IPS DF 6.9 (cell line): ENCODE data around the gene HIPK2.
A peak's percentile ranks its signal among the peaks of the same experiment; 100 is the strongest.

ENCODE experiments used
- DNase-seq: peaks from one replicate; pipeline ENCODE4 v3.0.0-alpha.2; 2013; ENCODE audit warnings: low read depth, low spot score
- H3K27ac ChIP-seq: one replicate; pipeline ENCODE4 v1.5.1; 2013; ENCODE audit warnings: low read length, control low read depth
- H3K27me3 ChIP-seq: 2 replicates; pipeline ENCODE4 v1.6.1; 2013; ENCODE audit warnings: mild to moderate bottlenecking, low read length; ENCODE audit not compliant: control insufficient read depth, insufficient read depth
- H3K36me3 ChIP-seq: 2 replicates; pipeline ENCODE4 v1.6.1; 2013; ENCODE audit warnings: low read length; ENCODE audit not compliant: control insufficient read depth, insufficient read depth
- H3K4me1 ChIP-seq: 2 replicates; pipeline ENCODE4 v1.6.1; 2013; ENCODE audit warnings: low read length; ENCODE audit not compliant: control insufficient read depth, insufficient read depth
- H3K4me3 ChIP-seq: 2 replicates; pipeline ENCODE4 v1.5.1; 2013; ENCODE audit warnings: mild to moderate bottlenecking, low read length
- H3K9me3 ChIP-seq: 2 replicates; pipeline ENCODE4 v1.6.1; 2013; ENCODE audit warnings: low read length, inconsistent platforms; ENCODE audit not compliant: control insufficient read depth, insufficient read depth
- WGBS: extraction: QIAGEN DNeasy Blood & Tissue Kit; methylation state at CpG from one replicate; pipeline ENCODE4 v1.1.7; 2013; ENCODE audit warnings: mixed read lengths, missing lambda C conversion rate; ENCODE audit not compliant: insufficient read length, insufficient coverage; 5-methylcytosine and 5-hydroxymethylcytosine counted together

The HIPK2 gene

GRCh38 chr7:139777948-139778841 lies at the start of gene HIPK2:
HIPK2 (minus strand) TSS chr7:139777998; CDS start chr7:139777623, 375 bp downstream.
- H3K4me3 ChIP-seq = peak within 1 kb of the TSS; percentile 98
- peaks cover 11% of the 10 kb centered on the region for H3K27me3 ChIP-seq
- H3K9me3 ChIP-seq = no peaks in the 10 kb centered on the region
- DNase-seq = no peak
- no peaks in the 10 kb centered on the region for H3K4me1 ChIP-seq
- no peak within 1 kb of the TSS for H3K27ac ChIP-seq
- no peaks in the 10 kb centered on the region for H3K36me3 ChIP-seq
- no CpG with 5 or more reads among the region's 96 CpGs for WGBS

- Histone ChIP-seq H3K27ac (no peak overlapping the region), H3K27me3 (no peaks in the 10 kb centered on the region), H3K9me3 (no peaks in the 10 kb centered on the region), H3K4me3 (no peak overlapping the region), H3K4me1 (no peaks in the 10 kb centered on the region), H3K36me3 (no peaks in the 10 kb centered on the region)
- DNase-seq = no peak
Measured at GRCh38 chr7:139827042-139827441, 49.2 kb upstream of the HIPK2 start.

GRCh38 chr7:139825666-139826290 lies 48.0 kb upstream of the HIPK2 start:
- no peak overlapping the region for H3K4me3 ChIP-seq
- H3K27me3 ChIP-seq = no peaks in the 10 kb centered on the region
- no peaks in the 10 kb centered on the region for H3K4me1 ChIP-seq
- no CpG with 5 or more reads among the region's 9 CpGs for WGBS
- DNase-seq = no peak
- H3K9me3 ChIP-seq = no peaks in the 10 kb centered on the region
- H3K27ac ChIP-seq = no peak overlapping the region
- H3K36me3 ChIP-seq = no peaks in the 10 kb centered on the region

- Histone ChIP-seq H3K4me3 (no peak overlapping the region), H3K9me3 (no peaks in the 10 kb centered on the region)
- WGBS = no CpG with 5 or more reads among the region's 8 CpGs
Measured at GRCh38 chr7:139823959-139824521, 46.2 kb upstream of the HIPK2 start.

GRCh38 chr7:139822855-139823254 lies 45.1 kb upstream of the HIPK2 start:
- Histone ChIP-seq H3K4me3 (no peak overlapping the region), H3K27ac (no peak overlapping the region), H3K9me3 (no peaks in the 10 kb centered on the region), H3K36me3 (no peaks in the 10 kb centered on the region), H3K27me3 (no peaks in the 10 kb centered on the region), H3K4me1 (no peaks in the 10 kb centered on the region)
- DNase-seq = no peak
- no CpG with 5 or more reads among the region's 9 CpGs for WGBS

More at GRCh38 chr7:139823959-139824521, 46.2 kb upstream of the HIPK2 start:
- Histone ChIP-seq H3K27ac (no peak overlapping the region), H3K36me3 (no peaks in the 10 kb centered on the region), H3K27me3 (no peaks in the 10 kb centered on the region), H3K4me1 (no peaks in the 10 kb centered on the region)
- DNase-seq = no peak

- WGBS = no CpG with 5 or more reads among the region's 14 CpGs
- Histone ChIP-seq H3K4me3 (no peak overlapping the region), H3K9me3 (no peaks in the 10 kb centered on the region), H3K36me3 (no peaks in the 10 kb centered on the region), H3K4me1 (no peaks in the 10 kb centered on the region), H3K27ac (no peak overlapping the region), H3K27me3 (no peaks in the 10 kb centered on the region)
- no peak for DNase-seq
Measured at GRCh38 chr7:139821349-139822105, 43.7 kb upstream of the HIPK2 start.

- Histone ChIP-seq H3K27me3 (no peaks in the 10 kb centered on the region), H3K36me3 (no peaks in the 10 kb centered on the region), H3K4me3 (no peak overlapping the region), H3K27ac (no peak overlapping the region), H3K4me1 (no peaks in the 10 kb centered on the region), H3K9me3 (no peaks in the 10 kb centered on the region)
- no CpG with 5 or more reads among the region's 4 CpGs for WGBS
- no peak for DNase-seq
Measured at GRCh38 chr7:139820089-139820488, 42.3 kb upstream of the HIPK2 start.

- Histone ChIP-seq H3K9me3 (no peaks in the 10 kb centered on the region), H3K27ac (no peak overlapping the region), H3K4me1 (no peaks in the 10 kb centered on the region), H3K27me3 (no peaks in the 10 kb centered on the region), H3K4me3 (no peak overlapping the region), H3K36me3 (no peaks in the 10 kb centered on the region)
- WGBS = no CpG with 5 or more reads among the region's 10 CpGs
- DNase-seq = no peak
Measured at GRCh38 chr7:139817249-139817648, 39.5 kb upstream of the HIPK2 start.

GRCh38 chr7:139813689-139814088 lies 35.9 kb upstream of the HIPK2 start:
- WGBS = no CpG with 5 or more reads among the region's 2 CpGs
- H3K4me3 ChIP-seq = no peak overlapping the region

GRCh38 chr7:139813151-139813550 lies 35.4 kb upstream of the HIPK2 start:
- WGBS = no CpG with 5 or more reads among the region's 6 CpGs
- no peak for DNase-seq
- H3K27me3 ChIP-seq = no peaks in the 10 kb centered on the region
- H3K36me3 ChIP-seq = no peaks in the 10 kb centered on the region
- no peak overlapping the region for H3K27ac ChIP-seq
- no peak overlapping the region for H3K4me3 ChIP-seq
- no peaks in the 10 kb centered on the region for H3K9me3 ChIP-seq
- H3K4me1 ChIP-seq = no peaks in the 10 kb centered on the region

More at GRCh38 chr7:139813689-139814088, 35.9 kb upstream of the HIPK2 start:
- H3K36me3 ChIP-seq = no peaks in the 10 kb centered on the region
- DNase-seq = no peak
- H3K27me3 ChIP-seq = no peaks in the 10 kb centered on the region
- no peak overlapping the region for H3K27ac ChIP-seq
- H3K4me1 ChIP-seq = no peaks in the 10 kb centered on the region
- no peaks in the 10 kb centered on the region for H3K9me3 ChIP-seq
